Urinary bladder (tissue), 4 donors: Measurements from ENCODE around the gene AKT3. TPM values are rescaled to one million over a fixed set of nuclear protein-coding genes. Genes with fewer than 3 reads are reported as not detected.

ENCODE experiments used
- DNase-seq: peaks from one replicate; pipeline ENCODE4 v3.0.0-alpha.2; 2015; ENCODE audit errors: extremely low spot score
- H3K27ac ChIP-seq: one replicate; pipeline ENCODE4 v1.5.1; 2013; ENCODE audit warnings: low read depth, mild to moderate bottlenecking, moderate library complexity
- H3K36me3 ChIP-seq: one replicate; pipeline ENCODE4 v1.6.1; 2013; ENCODE audit warnings: mild to moderate bottlenecking, moderate library complexity; ENCODE audit not compliant: insufficient read depth
- H3K4me1 ChIP-seq: one replicate; pipeline ENCODE4 v1.6.1; 2013; ENCODE audit warnings: mild to moderate bottlenecking, moderate library complexity; ENCODE audit not compliant: insufficient read depth
- H3K4me3 ChIP-seq: one replicate; pipeline ENCODE4 v1.5.1; 2013; ENCODE audit warnings: low read depth, low read length
- whole genome bisulfite sequencing: extraction: QIAGEN DNeasy Blood & Tissue Kit; methylation state at CpG from one replicate; pipeline ENCODE4 v1.1.7; 2013; 5-methylcytosine and 5-hydroxymethylcytosine counted together
- polyA plus RNA-seq: library from polyadenylated mRNA; stranded (reverse); fragments of 200-250 nt; gene quantifications from one replicate; pipeline ENCODE4 v1.2.3, GENCODE V29; 2013
- total RNA-seq: library from RNA; depleted of rRNA; stranded (reverse); fragments of >200 nt; gene quantifications from one replicate; pipeline ENCODE4 v1.2.3, GENCODE V29; 2014
- donor health status: healthy with polysubstance abuse.
- donor health status: healthy.

AKT3 gene
- total and polyA plus RNA-seq, 2 donors, result 43.0 to 94.3 TPM

DNA sequence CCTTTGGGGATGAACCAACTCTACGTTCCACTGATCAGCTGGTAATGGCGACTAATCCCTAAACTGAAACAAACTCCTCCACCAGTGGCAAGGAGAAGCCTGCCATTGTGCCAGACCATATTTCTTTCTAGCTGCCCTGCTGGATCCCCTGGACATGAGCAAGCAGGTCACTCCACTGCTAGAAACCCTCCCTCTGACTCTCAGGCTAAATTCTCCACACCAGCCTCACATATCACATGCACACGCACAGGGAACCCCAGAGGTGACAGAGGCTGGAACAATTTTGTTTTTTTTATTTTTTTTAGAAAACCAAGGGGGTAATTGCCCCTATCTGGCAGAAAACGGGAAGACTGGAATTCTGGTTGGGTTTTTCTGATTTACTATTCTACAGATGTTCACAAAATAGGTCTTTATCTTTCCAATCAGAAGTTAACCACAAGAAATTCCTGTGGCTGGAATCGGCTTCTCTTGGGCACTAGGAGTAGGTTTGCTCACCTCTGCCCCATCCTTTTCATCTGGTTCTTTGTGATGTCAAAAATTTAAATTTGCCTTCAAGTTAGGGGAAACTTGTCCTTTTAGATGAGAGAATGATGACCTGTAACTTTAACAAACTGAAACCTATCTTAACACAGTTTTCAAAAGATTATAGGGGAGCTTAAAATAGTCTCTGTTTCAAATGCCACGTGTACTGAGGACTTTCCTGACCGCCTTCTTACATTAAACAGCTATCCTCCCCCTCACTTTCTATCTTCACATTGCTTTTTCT, 336.1 kb downstream of the AKT3 start:
- Histone ChIP-seq H3K36me3 (no peaks in the 10 kb centered on the region), H3K4me3 (no peak overlapping the region), H3K4me1 (no peaks in the 10 kb centered on the region), H3K27ac (no peak overlapping the region)
- DNase-seq, result no peak
- WGBS, result 73% methylated on average over 7 of the region's 7 CpGs

- 95% methylated on average over 3 of the region's 3 CpGs for WGBS
- H3K4me1 ChIP-seq, result no peaks in the 10 kb centered on the region
- no peaks in the 10 kb centered on the region for H3K36me3 ChIP-seq
- H3K4me3 ChIP-seq, result no peak overlapping the region
- no peak for DNase-seq
- no peak overlapping the region for H3K27ac ChIP-seq
Measured at GRCh38 chr1:243510928-243511327, 339.1 kb downstream of the AKT3 start.

- no peak for DNase-seq
- H3K36me3 ChIP-seq, result no peaks in the 10 kb centered on the region
Measured at GRCh38 chr1:243508943-243509342, 341.1 kb downstream of the AKT3 start.

GRCh38 chr1:243508303-243508713, 341.7 kb downstream of the AKT3 start:
- no peak overlapping the region for H3K4me3 ChIP-seq
- H3K36me3 ChIP-seq, result no peaks in the 10 kb centered on the region
- no peak for DNase-seq
- 85% methylated on average over 9 of the region's 9 CpGs for WGBS
- no peaks in the 10 kb centered on the region for H3K4me1 ChIP-seq
- H3K27ac ChIP-seq, result no peak overlapping the region

More at GRCh38 chr1:243508943-243509342, 341.1 kb downstream of the AKT3 start:
- 96% methylated on average over 1 of the region's 1 CpG for WGBS
- Histone ChIP-seq H3K27ac (no peak overlapping the region), H3K4me1 (no peaks in the 10 kb centered on the region), H3K4me3 (no peak overlapping the region)

DNA sequence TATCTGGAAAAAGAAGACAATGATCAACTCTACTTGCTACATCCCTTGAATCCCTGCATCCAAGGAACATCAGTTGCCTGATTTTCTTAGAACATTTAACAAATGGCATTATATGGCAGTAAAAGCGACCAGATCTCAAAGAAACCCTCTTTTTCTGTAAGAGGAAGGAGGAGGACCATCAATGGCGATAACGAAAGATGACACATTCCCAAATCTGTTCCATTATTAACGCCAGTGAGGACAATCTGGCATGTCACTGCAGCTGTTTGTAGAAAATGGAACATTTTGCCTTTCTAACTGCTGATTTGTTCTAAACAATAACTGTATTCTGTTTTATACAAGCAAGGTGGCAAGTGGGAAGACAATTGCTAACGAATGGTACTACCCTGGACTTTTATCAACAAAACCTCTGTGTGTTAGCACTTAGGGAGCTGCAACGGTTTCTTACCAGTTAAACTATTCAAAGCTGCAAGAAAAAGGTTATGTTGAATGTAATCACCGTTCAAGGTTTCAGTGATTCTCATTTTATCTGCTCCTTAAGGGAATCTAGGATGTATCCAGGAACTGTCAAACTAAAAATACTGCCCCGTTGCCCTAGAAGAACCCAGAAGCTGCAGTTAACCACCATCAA, 342.3 kb downstream of the AKT3 start:
- Histone ChIP-seq H3K27ac (no peak overlapping the region), H3K4me3 (no peak overlapping the region), H3K36me3 (no peaks in the 10 kb centered on the region), H3K4me1 (no peaks in the 10 kb centered on the region)
- 86% methylated on average over 8 of the region's 8 CpGs for WGBS
- no peak for DNase-seq

GRCh38 chr1:243507001-243507671, 342.9 kb downstream of the AKT3 start:
- no peak for DNase-seq
- no peaks in the 10 kb centered on the region for H3K36me3 ChIP-seq
- H3K4me3 ChIP-seq, result no peak overlapping the region
- 79% methylated on average over 5 of the region's 5 CpGs for WGBS
- no peak overlapping the region for H3K27ac ChIP-seq
- no peaks in the 10 kb centered on the region for H3K4me1 ChIP-seq

GRCh38 chr1:243505986-243506689, 343.9 kb downstream of the AKT3 start:
- WGBS, result 82% methylated on average over 10 of the region's 10 CpGs
- H3K27ac ChIP-seq, result no peak overlapping the region
- no peak overlapping the region for H3K4me3 ChIP-seq
- DNase-seq, result no peak
- H3K36me3 ChIP-seq, result no peaks in the 10 kb centered on the region
- no peaks in the 10 kb centered on the region for H3K4me1 ChIP-seq

GRCh38 chr1:243503155-243503554, 346.9 kb downstream of the AKT3 start:
- H3K4me1 ChIP-seq, result no peaks in the 10 kb centered on the region
- 92% methylated on average over 8 of the region's 8 CpGs for WGBS
- H3K27ac ChIP-seq, result no peak overlapping the region
- no peak overlapping the region for H3K4me3 ChIP-seq
- DNase-seq, result no peak
- H3K36me3 ChIP-seq, result peaks cover 2% of the 10 kb centered on the region

DNA sequence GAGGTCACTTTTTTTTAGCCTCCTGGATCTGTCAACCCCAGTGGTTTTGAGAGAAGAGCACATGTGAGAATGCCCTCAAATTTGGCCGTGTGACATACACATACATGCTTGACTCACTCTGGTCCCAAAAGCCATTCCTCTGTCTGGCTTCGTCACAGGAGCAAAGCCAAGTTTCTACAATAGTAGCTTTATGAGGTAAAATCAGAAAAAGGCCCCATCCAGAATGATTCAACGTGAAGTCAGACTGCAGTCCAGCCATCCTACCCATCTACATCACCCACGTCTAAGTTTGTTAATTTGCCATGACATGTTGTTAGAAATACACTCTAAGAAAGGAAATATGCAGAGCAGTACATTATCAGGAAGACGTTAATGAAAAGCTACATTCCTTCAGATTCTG, 349.0 kb downstream of the AKT3 start:
- Histone ChIP-seq H3K36me3 (peaks cover 2% of the 10 kb centered on the region), H3K4me1 (no peaks in the 10 kb centered on the region), H3K4me3 (no peak overlapping the region), H3K27ac (no peak overlapping the region)
- WGBS, result 79% methylated on average over 5 of the region's 5 CpGs
- no peak for DNase-seq

GRCh38 chr1:243500512-243500911, 349.5 kb downstream of the AKT3 start:
- Histone ChIP-seq H3K4me1 (no peaks in the 10 kb centered on the region), H3K4me3 (no peak overlapping the region), H3K27ac (no peak overlapping the region), H3K36me3 (peaks cover 2% of the 10 kb centered on the region)
- 88% methylated on average over 5 of the region's 5 CpGs for WGBS
- no peak for DNase-seq

DNA sequence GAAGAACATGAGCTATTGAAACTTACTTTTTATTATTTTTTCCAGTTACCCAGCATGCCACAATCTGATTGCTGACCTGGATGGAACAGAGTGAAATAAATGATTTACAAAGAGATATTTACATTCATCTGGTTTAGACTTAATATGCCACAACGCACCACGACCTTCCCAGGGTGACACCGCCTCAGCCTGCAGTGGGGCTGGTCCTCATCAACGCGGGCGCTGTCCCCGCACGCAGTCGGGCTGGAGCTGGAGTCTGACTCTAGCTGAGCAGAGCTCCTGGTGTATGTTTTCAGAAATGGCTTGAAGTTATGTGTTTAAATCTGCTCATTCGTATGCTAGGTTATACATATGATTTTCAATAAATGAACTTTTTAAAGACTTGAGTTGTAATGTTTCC, 350.3 kb downstream of the AKT3 start:
- 93% methylated on average over 10 of the region's 10 CpGs for WGBS
- DNase-seq, result no peak
- Histone ChIP-seq H3K4me1 (no peaks in the 10 kb centered on the region), H3K36me3 (peaks cover 2% of the 10 kb centered on the region), H3K27ac (no peak overlapping the region), H3K4me3 (no peak overlapping the region)

DNA sequence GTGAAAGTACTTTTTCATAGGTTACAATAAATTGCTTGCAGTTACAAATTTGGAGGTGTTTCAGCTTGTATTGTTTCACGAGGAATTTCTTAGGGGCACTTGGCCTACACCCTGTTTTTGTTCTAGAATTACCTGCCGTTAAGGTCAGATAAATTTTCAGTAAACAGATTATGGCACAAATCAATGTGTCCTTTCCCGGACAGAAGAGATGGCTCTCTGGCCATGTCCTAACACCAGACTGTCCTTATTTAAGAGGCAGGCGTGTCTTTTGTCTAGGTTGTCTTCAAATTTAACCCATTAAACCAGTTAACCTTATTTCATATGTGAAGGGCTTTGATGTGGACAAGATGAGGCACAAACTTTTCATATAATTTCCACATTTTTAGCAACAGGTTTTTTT, 350.8 kb downstream of the AKT3 start:
- 76% methylated on average over 4 of the region's 4 CpGs for WGBS
- H3K36me3 ChIP-seq, result peaks cover 2% of the 10 kb centered on the region
- H3K4me3 ChIP-seq, result no peak overlapping the region
- H3K4me1 ChIP-seq, result no peaks in the 10 kb centered on the region
- no peak overlapping the region for H3K27ac ChIP-seq
- no peak for DNase-seq

- H3K36me3 ChIP-seq, result peaks cover 2% of the 10 kb centered on the region
- no peaks in the 10 kb centered on the region for H3K4me1 ChIP-seq
- no peak overlapping the region for H3K27ac ChIP-seq
- H3K4me3 ChIP-seq, result no peak overlapping the region
- no peak for DNase-seq
- 91% methylated on average over 10 of the region's 10 CpGs for WGBS
Measured at GRCh38 chr1:243497939-243498681, 351.9 kb downstream of the AKT3 start.
